GM12872 (cell line): Measurements from ENCODE around the gene PRKCSH.

ENCODE experiments used
- CTCF ChIP-seq: IDR thresholded peaks from 3 replicates; pipeline ENCODE4 v1.5.1; 2011; ENCODE audit warnings: low read depth, mild to moderate bottlenecking, low read length, moderate library complexity; ENCODE audit not compliant: insufficient read depth

The PRKCSH gene

GRCh38 chr19:11480715-11481533 lies 45.5 kb downstream of the PRKCSH start, which contains the start of gene ELAVL3:
Gene ELAVL3, minus strand, starts transcription at chr19:11481046. Its CDS starts 438 bp downstream, at chr19:11480608.
- no peak for TF ChIP-seq CTCF

GRCh38 chr19:11481534-11482383 lies 46.3 kb downstream of the PRKCSH start:
- no peak for TF ChIP-seq CTCF

- peak; percentile 92 for TF ChIP-seq CTCF
Observed at GRCh38 chr19:11482384-11483050, 47.1 kb downstream of the PRKCSH start.

- TF ChIP-seq CTCF, result no peak
Observed at GRCh38 chr19:11483366-11484111, 48.1 kb downstream of the PRKCSH start.

- no peak for TF ChIP-seq CTCF
Observed at GRCh38 chr19:11485245-11485837, 49.9 kb downstream of the PRKCSH start.

- no peak for TF ChIP-seq CTCF
Observed at GRCh38 chr19:11486661-11487503, 51.4 kb downstream of the PRKCSH start.
